Activated T-helper 1 cell treated with anti-CD3 and anti-CD28 coated beads, Interleukin-2, amount 50 U/mL, for 16 hours (primary cell): Measurements from ENCODE around the gene CYP4Z1.
"Not testable (repeated sequence)": the region's sequence is repeated elsewhere in the genome, so short reads cannot be mapped to it uniquely, and the experiment has no call there.

ENCODE experiments used
- DNase-seq, 2 donors: peaks; one replicate each; pipeline ENCODE4 v3.0.0-alpha.2; 2020; ENCODE audit warnings: low read depth in 1 of 2, low spot score in 1 of 2

The CYP4Z1 gene

GRCh38 chr1:47067097-47067594 is at the start of gene CYP4Z1:
TSS of gene CYP4Z1 (plus strand) at chr1:47067231. CDS start at chr1:47067491, 260 bp downstream.
- DNase-seq: no peak

GRCh38 chr1:47021070-47021469 is 46.0 kb upstream of the CYP4Z1 start:
- no peak for DNase-seq

- no peak for DNase-seq
Observed at GRCh38 chr1:47023268-47024140, 43.5 kb upstream of the CYP4Z1 start, which contains the start of gene CYP4X1. TSS of gene CYP4X1 (plus strand) at chr1:47023669. CDS start at chr1:47023818, 149 bp downstream.

DNA sequence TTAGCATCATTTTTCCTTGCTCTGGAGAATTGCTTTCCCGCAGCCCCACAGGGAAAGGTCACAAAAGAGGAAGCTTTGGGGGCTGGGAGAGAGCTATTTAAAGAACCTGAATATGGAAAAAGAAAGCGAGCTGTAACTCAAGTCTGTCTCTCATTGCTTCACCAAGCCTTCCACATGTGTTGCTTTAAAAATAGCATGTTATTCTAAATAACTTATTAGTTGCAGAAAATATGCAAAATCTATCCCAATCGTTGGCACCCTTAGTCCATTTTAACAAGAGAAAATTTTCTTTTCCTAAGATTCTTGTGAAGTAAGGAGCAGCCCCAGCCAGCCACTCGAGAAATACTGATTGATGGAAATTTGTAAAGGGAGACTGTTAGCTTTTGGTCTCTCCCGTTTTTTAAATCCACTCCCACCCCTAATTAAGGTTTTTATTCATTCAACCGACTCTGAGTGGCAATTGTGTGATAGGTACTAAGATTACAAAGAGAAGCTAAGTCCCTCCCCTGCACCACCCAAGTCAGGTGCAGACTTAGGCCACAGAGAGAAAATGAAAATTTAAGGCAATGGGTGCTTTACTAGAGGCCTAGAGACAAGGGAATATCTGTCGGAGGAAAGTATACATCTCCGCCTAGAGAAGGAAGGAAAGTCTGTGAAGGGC is 42.8 kb upstream of the CYP4Z1 start:
- DNase-seq: no peak

DNA sequence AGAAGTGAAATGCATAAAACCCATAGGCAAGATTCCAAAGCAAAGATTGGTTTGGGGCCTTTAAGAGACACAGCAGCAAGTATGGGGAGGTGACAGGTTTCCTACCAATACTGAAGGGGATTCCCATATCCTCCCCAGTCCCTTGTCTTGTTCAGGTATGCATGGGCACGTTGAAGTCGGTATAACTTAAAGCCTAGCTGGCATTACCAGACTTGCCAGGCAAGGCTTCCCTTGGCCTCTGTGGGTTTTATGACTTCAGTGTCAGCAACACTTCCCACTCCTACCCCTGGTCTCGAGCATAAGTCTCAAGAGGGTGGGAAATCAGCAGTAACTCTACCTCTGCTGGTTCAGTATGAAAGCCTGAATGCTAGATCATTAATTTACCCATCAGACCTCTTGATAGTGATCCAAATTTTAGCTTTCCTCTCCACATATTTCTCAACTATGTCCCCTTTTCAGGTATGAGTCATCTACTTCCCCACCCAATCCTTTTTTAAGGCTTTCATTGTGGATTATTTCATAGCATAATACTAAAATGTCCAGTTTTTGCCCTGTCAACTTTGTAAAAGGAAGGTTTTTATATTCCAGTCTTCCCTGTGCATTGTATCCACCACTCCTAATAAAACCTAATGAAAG is 36.7 kb upstream of the CYP4Z1 start:
- no peak for DNase-seq

GRCh38 chr1:47031059-47031458 is 36.0 kb upstream of the CYP4Z1 start:
- no peak for DNase-seq

GRCh38 chr1:47031585-47031984 is 35.4 kb upstream of the CYP4Z1 start:
- DNase-seq: no peak

DNA sequence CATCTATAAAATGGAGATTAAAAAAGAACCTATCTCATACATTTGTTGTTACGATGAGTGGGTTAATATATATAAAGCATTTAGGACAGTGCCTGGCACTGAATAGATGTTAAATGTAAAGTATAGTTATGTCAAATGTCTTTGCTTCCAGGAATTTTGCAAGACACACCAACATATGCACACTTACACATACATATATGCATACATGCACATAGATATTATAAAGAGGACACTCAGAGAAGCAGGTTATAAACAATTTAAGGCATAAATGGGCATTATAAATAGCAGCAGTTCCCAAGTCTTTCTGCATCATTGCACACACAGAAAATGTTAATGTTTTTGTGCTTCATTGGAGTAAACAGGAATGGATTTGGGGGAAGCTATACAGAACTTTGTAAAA is 30.3 kb upstream of the CYP4Z1 start:
- DNase-seq: no peak

GRCh38 chr1:47059376-47059775 is 7.7 kb upstream of the CYP4Z1 start:
- no peak for DNase-seq

- not testable (repeated sequence) for DNase-seq
Observed at GRCh38 chr1:47069080-47069479, 2.0 kb downstream of the CYP4Z1 start.

DNA sequence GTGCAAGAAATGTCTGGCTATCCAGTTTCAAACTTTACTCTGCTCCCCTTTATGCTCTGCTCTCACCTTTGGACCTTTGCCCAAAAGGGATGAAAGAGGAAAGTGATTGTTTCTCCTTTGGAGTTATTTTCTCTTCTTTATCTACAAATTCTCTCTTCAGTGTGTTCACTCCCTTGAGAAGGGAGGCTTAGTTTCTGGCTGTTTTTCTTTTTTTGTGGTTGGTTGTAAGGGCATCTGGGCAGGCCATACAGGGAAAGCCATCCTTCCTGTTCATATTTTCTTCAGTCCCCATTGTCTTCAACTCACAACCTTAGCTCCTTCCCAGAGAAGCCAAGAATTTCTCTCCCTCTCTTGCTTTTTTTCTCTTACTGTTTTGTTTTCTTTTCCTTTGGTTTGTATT is 2.5 kb downstream of the CYP4Z1 start:
- DNase-seq: not testable (repeated sequence)

GRCh38 chr1:47089356-47089755 is 22.3 kb downstream of the CYP4Z1 start:
- not testable (repeated sequence) for DNase-seq

- DNase-seq: not testable (repeated sequence)
Observed at GRCh38 chr1:47091476-47091875, 24.4 kb downstream of the CYP4Z1 start.

DNA sequence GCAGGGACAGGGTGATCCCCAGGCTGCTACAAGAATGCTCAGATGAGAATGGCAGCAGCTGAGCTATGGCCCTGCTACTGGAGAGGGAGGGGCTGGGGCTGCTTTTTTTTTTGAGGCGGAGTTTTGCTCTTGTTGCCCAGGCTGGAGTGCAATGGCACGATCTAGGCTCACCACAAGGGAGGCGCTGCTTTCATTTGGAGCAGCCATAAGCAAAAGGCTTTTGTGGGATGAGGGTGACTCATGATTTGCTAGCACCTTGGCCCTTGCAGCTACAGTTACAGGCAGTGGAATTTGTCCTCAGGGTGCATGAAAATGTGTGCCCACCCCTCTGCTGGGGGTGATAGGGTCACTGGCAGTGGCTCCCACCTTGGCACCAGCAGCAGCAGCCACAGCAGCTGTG is 37.8 kb downstream of the CYP4Z1 start:
- DNase-seq: no peak

DNA sequence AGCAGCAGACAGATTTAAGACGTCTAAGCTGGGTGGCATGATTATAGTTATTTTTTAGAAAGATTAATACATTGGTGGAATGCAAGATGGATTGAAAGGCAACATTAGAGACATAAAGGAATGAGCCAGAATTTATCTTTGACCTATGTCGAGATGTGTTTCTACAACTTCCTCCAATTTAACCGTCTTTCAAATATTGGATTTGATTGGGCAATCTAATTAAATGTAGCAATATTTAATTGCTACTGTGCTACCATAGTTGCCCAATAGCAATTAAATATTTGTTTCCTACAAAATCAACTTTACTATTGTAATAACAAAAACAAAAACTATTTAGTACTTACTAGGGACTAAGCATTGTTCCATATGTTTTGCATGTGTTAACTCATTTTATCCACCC is 39.8 kb downstream of the CYP4Z1 start:
- DNase-seq: no peak

DNA sequence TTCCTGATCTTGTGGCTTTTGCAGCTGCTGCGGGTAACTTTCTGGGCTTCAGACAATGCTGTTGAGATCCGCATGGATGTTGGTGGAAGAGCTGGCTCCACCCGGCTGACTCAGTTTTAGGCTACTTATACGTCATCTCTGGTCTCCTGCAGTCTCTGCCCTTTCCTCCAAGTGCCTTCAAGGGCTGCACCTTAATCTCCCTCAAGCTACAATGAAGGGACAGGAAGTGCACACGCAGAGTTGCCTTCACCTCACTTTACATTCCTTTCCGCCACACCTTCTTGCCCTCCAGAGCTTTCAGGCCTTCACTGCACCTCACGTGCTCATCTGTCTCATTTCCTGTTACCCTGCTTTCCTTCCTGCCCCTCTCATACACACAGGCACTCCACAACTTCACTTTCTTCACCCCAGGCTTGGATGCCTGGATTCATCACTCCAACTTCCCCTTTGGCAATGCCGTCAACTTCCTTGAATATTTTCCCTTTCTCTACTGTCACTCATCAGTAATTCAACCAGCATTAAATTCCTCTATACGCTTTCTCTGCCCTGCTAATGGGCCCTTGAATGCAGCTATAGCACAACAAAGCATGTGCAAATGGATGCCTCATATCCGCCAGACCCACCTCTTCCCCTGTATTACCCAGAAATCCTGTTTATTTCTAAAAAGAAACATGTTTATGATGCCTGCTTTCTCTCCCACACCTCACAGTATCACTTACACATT is 41.0 kb downstream of the CYP4Z1 start:
- DNase-seq: not testable (repeated sequence)

DNA sequence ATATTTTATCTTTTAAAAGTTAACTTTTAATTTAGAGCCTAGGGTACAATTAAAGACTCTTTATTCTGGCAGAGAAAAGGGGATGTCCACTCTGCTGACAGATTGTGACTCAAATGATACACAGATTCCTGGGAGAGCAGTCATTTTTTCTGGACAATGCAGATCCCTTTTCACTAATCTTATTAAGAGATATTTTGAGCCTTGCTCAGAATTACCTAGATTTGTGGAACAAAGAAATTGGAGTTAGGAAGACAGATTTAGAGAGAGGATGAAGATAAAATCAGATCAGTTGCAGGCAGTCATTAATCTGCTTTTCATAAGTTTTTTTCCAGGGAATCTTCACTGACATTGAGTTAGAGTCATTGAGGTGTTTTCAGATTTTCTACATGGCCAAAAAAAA is 42.5 kb downstream of the CYP4Z1 start:
- DNase-seq: not testable (repeated sequence)

DNA sequence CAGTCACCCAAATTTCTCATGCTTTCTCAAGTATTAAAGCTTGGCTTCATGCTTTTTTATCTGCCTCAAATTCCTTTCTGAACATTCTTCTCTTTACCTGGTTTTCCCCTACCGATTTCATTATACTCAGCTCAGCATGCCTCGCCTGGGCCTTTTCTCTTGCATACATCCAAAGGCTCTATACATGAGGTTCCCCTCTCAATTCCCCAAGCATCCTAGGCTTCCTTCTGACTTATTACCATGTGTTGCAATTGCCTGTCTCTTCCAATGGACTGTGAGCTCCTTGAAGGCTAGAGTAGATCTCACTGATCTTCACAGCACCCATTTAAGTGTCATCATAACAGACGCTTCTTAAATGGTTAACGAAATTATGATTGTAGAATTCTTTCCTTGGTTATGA is 46.1 kb downstream of the CYP4Z1 start:
- DNase-seq: no peak

DNA sequence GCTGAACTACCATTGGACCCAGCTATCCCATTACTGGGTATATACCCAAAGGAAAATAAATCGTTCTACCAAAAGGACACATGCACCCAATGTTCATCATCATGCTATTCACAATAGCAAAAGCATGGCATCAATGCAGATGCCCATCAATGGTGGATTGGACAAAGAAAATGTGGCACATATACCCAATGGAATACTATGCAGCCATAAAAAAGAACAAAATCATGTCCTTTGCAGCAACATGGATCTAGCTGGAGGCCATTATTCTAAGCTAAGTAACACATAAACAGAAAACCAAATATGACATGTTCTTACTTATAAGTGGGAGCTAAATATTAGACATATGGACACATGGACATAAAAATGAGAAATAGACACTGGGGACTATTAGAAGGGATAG is 54.0 kb downstream of the CYP4Z1 start:
- not testable (repeated sequence) for DNase-seq

DNA sequence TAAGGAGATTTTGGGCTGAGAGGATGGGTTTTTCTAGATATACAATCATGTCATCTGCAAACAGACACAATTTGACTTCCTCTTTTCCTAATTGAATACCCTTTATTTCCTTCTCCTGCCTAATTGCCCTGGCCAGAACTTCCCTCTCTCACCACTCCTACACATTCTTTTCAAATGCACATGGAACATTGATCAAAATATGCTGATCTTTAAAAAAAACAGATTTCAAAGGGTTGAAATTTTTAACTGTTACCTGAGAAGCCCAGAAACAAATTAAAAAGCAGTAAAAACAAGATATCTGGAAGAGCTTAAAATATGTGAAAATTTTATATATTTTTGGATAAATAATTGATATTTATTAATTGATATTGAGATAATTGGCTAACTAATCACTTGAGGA is 57.8 kb downstream of the CYP4Z1 start:
- DNase-seq: not testable (repeated sequence)

DNA sequence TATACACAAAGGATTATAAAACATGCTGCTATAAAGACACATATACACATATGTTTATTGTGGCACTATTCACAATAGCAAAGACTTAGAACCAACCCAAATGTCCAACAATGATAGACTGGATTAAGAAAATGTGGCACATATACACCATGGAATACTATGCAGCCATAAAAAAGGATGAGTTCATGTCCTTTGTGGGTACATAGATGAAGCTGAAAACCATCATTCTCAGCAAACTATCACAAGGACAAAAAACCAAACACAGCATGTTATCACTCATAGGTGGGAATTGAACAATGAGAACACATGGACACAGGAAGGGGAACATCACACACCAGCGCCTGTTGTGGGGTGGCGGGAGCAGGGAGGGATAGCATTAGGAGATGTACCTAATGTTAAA is 60.0 kb downstream of the CYP4Z1 start:
- not testable (repeated sequence) for DNase-seq
